HepG2 (cell line): Measurements from ENCODE around the gene HRG. TPM values are rescaled to one million over a fixed set of nuclear protein-coding genes. Genes with fewer than 3 reads are reported as not detected.

Experiments used
- ATAC-seq: fragments of 200-7000 bp; cut with Tn5 transposase; 3 replicates; pipeline ENCODE4 v1.9.1; 2020; ENCODE audit warnings: mild to moderate bottlenecking, moderate library complexity
- BruUV-seq: library from RNA; stranded (reverse); fragments of 400-500 nt; replicated peaks from 2 replicates; lab custom pipeline; 2021; lab: Mats Ljungman, UMichigan
- CTCF ChIA-PET: fragments of 300-600 bp; formaldehyde crosslinking; extraction: SDS; loops from one replicate; lab custom pipeline; 2021; ENCODE audit warnings: low total read pairs, inconsistent platforms, low intra/inter-chr PET ratio; lab: Yijun Ruan, JAX
- POLR2A ChIA-PET: fragments of 350-600 bp; sonication (Branson Sonifier 250); formaldehyde crosslinking; loops from one replicate; lab custom pipeline; 2020; ENCODE audit warnings: antibody characterized with exemption, inconsistent platforms; lab: Yijun Ruan, JAX
- DNase-seq: peaks from one replicate; pipeline ENCODE4 v3.0.0-alpha.2; 2015; ENCODE audit warnings: low spot score
- FAIRE-seq: peaks from 3 replicates; lab custom pipeline; 2011; peaks lifted over from hg19 to GRCh38; lab: Jason Lieb, UNC
- H2AFZ ChIP-seq: one replicate; pipeline ENCODE4 v1.6.1; 2011; ENCODE audit warnings: low read length, inconsistent platforms
- H3K27ac ChIP-seq: fragments of 300-600 bp; 3 replicates; pipeline ENCODE4 v1.8.0; 2011; ENCODE audit warnings: mixed run types, mild to moderate bottlenecking, mixed read lengths, low read length, inconsistent platforms; ENCODE audit not compliant: insufficient read depth; ENCODE audit errors: extremely low read length
- H3K27me3 ChIP-seq, 2 experiments: fragments of 200-600 bp in 1 of 2; 2 replicates in 1 of 2; 3 replicates in 1 of 2; pipeline versions ENCODE4 v1.6.0 to v1.8.0; 2011; ENCODE audit warnings: low read length in 2 of 2, mild to moderate bottlenecking in 2 of 2, moderate library complexity in 2 of 2, inconsistent platforms in 1 of 2; ENCODE audit not compliant: insufficient read depth in 2 of 2, control insufficient read depth in 1 of 2
- H3K36me3 ChIP-seq, 2 experiments: fragments of 200-600 bp in 1 of 2; replicated peaks in 1 of 2; 2 replicates in 1 of 2; 3 replicates in 1 of 2; pipeline versions ENCODE4 v1.5.1 to v1.8.0; 2011; ENCODE audit warnings: low read length in 2 of 2, inconsistent platforms in 1 of 2; ENCODE audit not compliant: insufficient read depth in 2 of 2, control insufficient read depth in 1 of 2
- H3K4me1 ChIP-seq: 2 replicates; pipeline ENCODE4 v1.5.1; 2012; ENCODE audit warnings: low read length, inconsistent platforms; ENCODE audit not compliant: insufficient read depth
- H3K4me2 ChIP-seq: 2 replicates; pipeline ENCODE4 v1.6.0; 2011; ENCODE audit warnings: low read depth, low read length, inconsistent platforms
- H3K4me3 ChIP-seq, 3 experiments: fragments of 200-600 bp in 1 of 3; sonication (generic), shearing (Covaris generic) in 1 of 3; replicated peaks in 1 of 3; 2 replicates each; pipeline ENCODE4 v1.5.1; 2011 to 2016; ENCODE audit warnings: low read length in 3 of 3, inconsistent platforms in 2 of 3, low read depth in 2 of 3, mild to moderate bottlenecking in 2 of 3, control low read depth in 1 of 3, mixed read lengths in 1 of 3; ENCODE audit not compliant: insufficient read depth in 1 of 3
- H3K79me2 ChIP-seq: one replicate; pipeline ENCODE4 v1.6.1; 2011; ENCODE audit warnings: low read length, inconsistent platforms; ENCODE audit not compliant: insufficient read depth
- H3K9ac ChIP-seq: 2 replicates; pipeline ENCODE4 v1.6.0; 2011; ENCODE audit warnings: mild to moderate bottlenecking, low read depth, low read length, inconsistent platforms; ENCODE audit not compliant: insufficient read depth
- H3K9me3 ChIP-seq: 2 replicates; pipeline ENCODE4 v1.5.1; 2012; ENCODE audit warnings: mild to moderate bottlenecking, low read length
- H4K20me1 ChIP-seq: 2 replicates; pipeline ENCODE4 v1.6.0; 2011; ENCODE audit warnings: inconsistent platforms, mild to moderate bottlenecking, low read length, moderate library complexity; ENCODE audit not compliant: insufficient read depth
- CBX1 ChIP-seq: IDR thresholded peaks from one replicate; pipeline ENCODE4 v1.6.1; 2016; ENCODE audit warnings: antibody characterized with exemption, low read depth
- CREBL2 ChIP-seq: sonication (generic); formaldehyde crosslinking; IDR thresholded peaks from 2 replicates; pipeline ENCODE4 v1.8.1; 2023; ENCODE audit warnings: missing genetic modification reagents, mild to moderate bottlenecking, borderline replicate concordance
- CREM ChIP-seq, 2 experiments: sonication (generic) in 1 of 2; formaldehyde crosslinking in 1 of 2; IDR thresholded peaks; 2 replicates each; pipeline versions ENCODE4 v1.4.0 to v1.6.1; 2016 to 2020; ENCODE audit warnings: antibody characterized with exemption in 1 of 2, mild to moderate bottlenecking in 1 of 2, missing genetic modification reagents in 1 of 2
- DDIT3 ChIP-seq: sonication (generic); formaldehyde crosslinking; IDR thresholded peaks from 2 replicates; pipeline ENCODE4 v1.4.0; 2020; ENCODE audit warnings: mild to moderate bottlenecking, missing genetic modification reagents
- HDAC2 ChIP-seq: sonication (generic); formaldehyde crosslinking; IDR thresholded peaks from 2 replicates; pipeline ENCODE4 v1.4.0; 2020; ENCODE audit warnings: missing genetic modification reagents
- KLF12 ChIP-seq: sonication (generic); formaldehyde crosslinking; IDR thresholded peaks from 2 replicates; pipeline ENCODE4 v1.4.0; 2020; ENCODE audit warnings: missing genetic modification reagents, borderline replicate concordance
- KLF6 ChIP-seq: IDR thresholded peaks from 2 replicates; pipeline ENCODE4 v1.8.0; 2016; ENCODE audit warnings: missing biosample characterization, missing genetic modification reagents
- NFE2L1 ChIP-seq: sonication (generic); formaldehyde crosslinking; IDR thresholded peaks from 2 replicates; pipeline ENCODE4 v1.4.0; 2020; ENCODE audit warnings: missing genetic modification reagents, mild to moderate bottlenecking, borderline replicate concordance
- RARA ChIP-seq: IDR thresholded peaks from 2 replicates; pipeline ENCODE4 v1.6.1; 2016; ENCODE audit warnings: missing genetic modification reagents, missing compliant biosample characterization
- SMAD1 ChIP-seq: sonication (generic); formaldehyde crosslinking; IDR thresholded peaks from 2 replicates; pipeline ENCODE4 v1.4.0; 2020; ENCODE audit warnings: missing genetic modification reagents, low read depth, mild to moderate bottlenecking, borderline replicate concordance
- TBL1XR1 ChIP-seq: fragments of 150-350 bp; IDR thresholded peaks from 2 replicates; pipeline ENCODE4 v1.6.1; 2014; ENCODE audit warnings: borderline replicate concordance, low read length; ENCODE audit not compliant: partially characterized antibody
- UBTF ChIP-seq: sonication (generic); formaldehyde crosslinking; IDR thresholded peaks from 2 replicates; pipeline ENCODE4 v1.4.0; 2020; ENCODE audit warnings: mild to moderate bottlenecking, missing genetic modification reagents
- WIZ ChIP-seq: sonication (generic); formaldehyde crosslinking; IDR thresholded peaks from 2 replicates; pipeline ENCODE4 v1.5.1; 2020; ENCODE audit warnings: mild to moderate bottlenecking, missing genetic modification reagents
- ZC3H13 ChIP-seq: sonication (generic); formaldehyde crosslinking; IDR thresholded peaks from 2 replicates; pipeline ENCODE4 v1.8.1; 2023; ENCODE audit warnings: mild to moderate bottlenecking, missing genetic modification reagents, moderate library complexity
- ZNF567 ChIP-seq: sonication (generic); formaldehyde crosslinking; IDR thresholded peaks from 2 replicates; pipeline ENCODE4 v1.8.1; 2023; ENCODE audit warnings: mild to moderate bottlenecking, missing genetic modification reagents, borderline replicate concordance
- ZNF570 ChIP-seq: sonication (generic); formaldehyde crosslinking; IDR thresholded peaks from 2 replicates; pipeline ENCODE4 v1.4.0; 2020; ENCODE audit warnings: mild to moderate bottlenecking, missing genetic modification reagents, borderline replicate concordance
- ZNF672 ChIP-seq: sonication (generic); formaldehyde crosslinking; IDR thresholded peaks from 2 replicates; pipeline ENCODE4 v1.8.1; 2022; ENCODE audit warnings: missing genetic modification reagents
- ZNF713 ChIP-seq: sonication (generic); formaldehyde crosslinking; IDR thresholded peaks from 2 replicates; pipeline ENCODE4 v1.4.0; 2020; ENCODE audit warnings: mild to moderate bottlenecking, missing genetic modification reagents
- ZNF879 ChIP-seq: sonication (generic); formaldehyde crosslinking; IDR thresholded peaks from 2 replicates; pipeline ENCODE4 v1.8.1; 2023; ENCODE audit warnings: missing genetic modification reagents
- WGBS: methylation state at CpG from one replicate; pipeline ENCODE4 v1.1.6; 2017; ENCODE audit warnings: low lambda C conversion rate; 5-methylcytosine and 5-hydroxymethylcytosine counted together
- in situ Hi-C: cut with HindIII; loops from 2 replicates; pipeline ENCODE4 v1.10.0; 2017; ENCODE audit warnings: low pct_unique_long_range_greater_than_20kb; ENCODE audit not compliant: extremely low pct_ligation_motif_present
- intact Hi-C: fragments of 100-400 bp; cut with micrococcal nuclease; formaldehyde crosslinking; loops from one replicate; pipeline ENCODE4 v1.10.0; 2022; ENCODE audit not compliant: unreplicated experiment
- polyA plus RNA-seq, 8 experiments: library from polyadenylated mRNA; depleted of rRNA in 3 of 8; stranded (reverse) in 7 of 8; unstranded in 1 of 8; fragments of >200 nt; fragmentation: Illumina TruSeq in 4 of 8; extraction: Trizol in 4 of 8; gene quantifications; 2 replicates each; pipeline versions ENCODE4 v1.2.1 to v1.2.3, GENCODE V29; 2011 to 2016; ENCODE audit warnings: low read depth in 4 of 8, missing spikeins in 1 of 8, mixed read lengths in 1 of 8; ENCODE audit not compliant: insufficient read depth in 1 of 8
- total RNA-seq, 5 experiments: library from RNA; depleted of rRNA; stranded (reverse); fragments of >200 nt; fragmentation: Illumina TruSeq; extraction: Trizol; gene quantifications; 2 replicates each; pipeline ENCODE4 v1.2.3, GENCODE V29; 2016; ENCODE audit warnings: low read depth in 1 of 5
- TF ChIP-seq, protein P1 (sequence below): sonication (generic); formaldehyde crosslinking; IDR thresholded peaks from 2 replicates; pipeline ENCODE4 v1.8.0; 2022; ENCODE audit warnings: mild to moderate bottlenecking, missing genetic modification reagents, moderate library complexity

Gene HRG
- total and polyA plus RNA-seq, 2 of the 13 experiments (the other 11 are each of a cell fraction or from before 2014, with no cell fraction given), result 0.09 to 0.11 TPM

DNA sequence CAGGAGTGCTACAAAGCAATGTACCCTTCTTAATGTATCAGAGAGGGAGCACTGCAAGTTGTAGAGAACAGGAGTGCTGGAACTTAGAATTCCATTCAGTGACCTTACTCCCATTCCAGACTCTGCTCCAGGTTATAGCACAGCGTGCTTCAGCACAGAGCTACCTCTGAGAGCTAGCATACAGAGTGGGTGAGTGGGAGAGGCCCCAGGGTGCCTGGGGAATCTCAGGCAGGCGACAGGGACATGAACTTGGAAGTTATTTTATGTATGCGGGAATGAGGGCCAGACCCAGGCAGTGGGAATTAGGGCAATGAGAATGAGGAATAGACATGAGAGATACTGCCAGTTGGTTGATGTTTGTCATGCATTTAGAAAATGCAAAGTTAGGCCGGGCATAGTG lies 47.7 kb downstream of the HRG start (continued):
- TF ChIP-seq DDIT3 (CRISPR knock-in tag), result no peak
- no peak for TF ChIP-seq ZNF713 (CRISPR knock-in tag)
- TF ChIP-seq, all 625 proteins: peak for 0

- Histone ChIP-seq H3K9ac (peak within 1 kb of the TSS; percentile 5; the same call in 1 of the 2 replicates), H3K27ac (peak within 1 kb of the TSS; percentile 27), H3K4me1 (peaks cover 35% of the 10 kb centered on the region), H3K9me3 (no peaks in the 10 kb centered on the region), H3K36me3 (no peaks in the 10 kb centered on the region), H4K20me1 (no peaks in the 10 kb centered on the region), H3K27me3 (no peaks in the 10 kb centered on the region; a peak in 2 of 5 replicates), H3K79me2 (no peaks in the 10 kb centered on the region), H2AFZ (peak within 1 kb of the TSS; percentile 46), H3K4me2 (peak within 1 kb of the TSS; percentile 73), H3K4me3 (peak within 1 kb of the TSS in 2 of 3 experiments; percentile 6 to 25; a peak in 1 of 6 replicates)
- CTCF ChIA-PET, result no interaction called here
- FAIRE-seq (peak; percentile 94), ATAC-seq (peak; percentile 86), DNase-seq (peak; percentile 64)
- BruUV-seq, result no TSS peak
- 0% methylated on average over 3 of the region's 3 CpGs for WGBS
- POLR2A ChIA-PET, result interaction anchor here (0.9 to 1.2 kb wide), 4 partner anchors 28 to 619 kb away, joined by 3 to 4 read pairs (median 4); partner anchors contain the start of genes EIF4A2 and HRG
- in situ Hi-C loops (no loop called here), intact Hi-C loops (no loop called here)
- TF ChIP-seq, protein P1, sequence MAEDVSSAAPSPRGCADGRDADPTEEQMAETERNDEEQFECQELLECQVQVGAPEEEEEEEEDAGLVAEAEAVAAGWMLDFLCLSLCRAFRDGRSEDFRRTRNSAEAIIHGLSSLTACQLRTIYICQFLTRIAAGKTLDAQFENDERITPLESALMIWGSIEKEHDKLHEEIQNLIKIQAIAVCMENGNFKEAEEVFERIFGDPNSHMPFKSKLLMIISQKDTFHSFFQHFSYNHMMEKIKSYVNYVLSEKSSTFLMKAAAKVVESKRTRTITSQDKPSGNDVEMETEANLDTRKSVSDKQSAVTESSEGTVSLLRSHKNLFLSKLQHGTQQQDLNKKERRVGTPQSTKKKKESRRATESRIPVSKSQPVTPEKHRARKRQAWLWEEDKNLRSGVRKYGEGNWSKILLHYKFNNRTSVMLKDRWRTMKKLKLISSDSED (CRISPR knock-in tag), result no peak
- 0 out of 2 replicates have a peak, but pooled peaks have one; percentile 46 for TF ChIP-seq WIZ
- no peak for TF ChIP-seq ZNF567 (CRISPR knock-in tag)
- no peak for TF ChIP-seq NFE2L1 (CRISPR knock-in tag)
- TF ChIP-seq KLF12, result no peak
- no peak for TF ChIP-seq CBX1
- no peak for TF ChIP-seq UBTF
- TF ChIP-seq ZC3H13 (CRISPR knock-in tag), result no peak
- TF ChIP-seq ZNF570 (CRISPR knock-in tag), result no peak
- no peak for TF ChIP-seq ZNF672
- peak; percentile 15 for TF ChIP-seq TBL1XR1
- no peak for TF ChIP-seq DDIT3 (CRISPR knock-in tag)
- TF ChIP-seq ZNF879 (CRISPR knock-in tag), result no peak
- TF ChIP-seq CREBL2, result no peak
- TF ChIP-seq SMAD1 (CRISPR knock-in tag), result no peak
- peak; percentile 52 for TF ChIP-seq RARA (CRISPR knock-in tag)
- peak; percentile 16; the same call in 1 of the 2 replicates for TF ChIP-seq HDAC2
- TF ChIP-seq KLF6, result no peak
- TF ChIP-seq CREM (IDR thresholded peaks at IDR 0.05), result peak; percentile 28; the same call in 1 of the 2 replicates
- no peak for TF ChIP-seq CREM (CRISPR knock-in tag; IDR thresholded peaks at IDR 0.05)
Observed at GRCh38 chr3:186717039-186717457, 51.2 kb downstream of the HRG start, which contains the start of gene KNG1. KNG1 (plus strand) TSS chr3:186717359; CDS start chr3:186717543, 184 bp downstream.
